ENCODE measurements around the gene INPP5A. TPM values are rescaled to one million over a fixed set of nuclear protein-coding genes. Genes with fewer than 3 reads are reported as not detected.

The INPP5A gene
- total RNA-seq, 4 donors from 2014 or later: 34.8 to 80.8 (median 52.8) TPM

- H3K9me3 ChIP-seq: no peaks in the 10 kb centered on the region
- no peaks in the 10 kb centered on the region for H3K36me3 ChIP-seq
- intact Hi-C loops (cut with DNase I; ENCODE audit: low total_unique reads): no loop called here
- WGBS, 2 donors (ENCODE audit: low coverage in 1 of 2): 79% methylated on average over 16 of the region's 16 CpGs; no CpG with 5 or more reads in 1 of the 2 donors
- TF ChIP-seq CTCF (IDR thresholded peaks at IDR 0.05): no peak
- TF ChIP-seq POLR2AphosphoS5 (IDR thresholded peaks at IDR 0.05): no peak
- TF ChIP-seq EP300 (IDR thresholded peaks at IDR 0.05; ENCODE audit: low read depth): no peak
- TF ChIP-seq POLR2A (IDR thresholded peaks at IDR 0.05): no peak
- in situ Hi-C loops (cut with MboI; ENCODE audit: low pct_ligation_motif_present in 1 of 4, low pct_unique_long_range_greater_than_20kb in 1 of 4, low sequenced_read_pairs in 3 of 4): no loop called here
- no peak overlapping the region for H3K27ac ChIP-seq
- DNase-seq: no peak
- H3K4me3 ChIP-seq: no peak overlapping the region
- H3K27me3 ChIP-seq: no peaks in the 10 kb centered on the region
- H3K4me1 ChIP-seq: no peaks in the 10 kb centered on the region
These were observed 265.2 kb downstream of the INPP5A start for GRCh38 chr10:132802694-132803320.

GRCh38 chr10:132803416-132804210, 266.0 kb downstream of the INPP5A start:
- DNase-seq: no peak
- in situ Hi-C loops (cut with MboI; ENCODE audit: low pct_ligation_motif_present in 1 of 4, low pct_unique_long_range_greater_than_20kb in 1 of 4, low sequenced_read_pairs in 3 of 4) (no loop called here), intact Hi-C loops (cut with DNase I; ENCODE audit: low total_unique reads) (no loop called here)
- Histone ChIP-seq H3K27ac (no peak overlapping the region), H3K4me1 (no peaks in the 10 kb centered on the region), H3K27me3 (no peaks in the 10 kb centered on the region), H3K36me3 (no peaks in the 10 kb centered on the region), H3K4me3 (no peak overlapping the region), H3K9me3 (no peaks in the 10 kb centered on the region)
- 76% methylated on average over 27 of the region's 34 CpGs; no CpG with 5 or more reads in 1 of the 2 donors for WGBS, 2 donors (ENCODE audit: low coverage in 1 of 2)
- TF ChIP-seq EP300 (IDR thresholded peaks at IDR 0.05; ENCODE audit: low read depth) (no peak), CTCF (IDR thresholded peaks at IDR 0.05) (no peak), POLR2AphosphoS5 (IDR thresholded peaks at IDR 0.05) (no peak), POLR2A (IDR thresholded peaks at IDR 0.05) (no peak)

GRCh38 chr10:132804287-132804686, 266.7 kb downstream of the INPP5A start:
- Histone ChIP-seq H3K4me3 (no peak overlapping the region), H3K27me3 (no peaks in the 10 kb centered on the region), H3K36me3 (no peaks in the 10 kb centered on the region), H3K4me1 (no peaks in the 10 kb centered on the region), H3K9me3 (no peaks in the 10 kb centered on the region), H3K27ac (no peak overlapping the region)
- no peak for DNase-seq
- intact Hi-C loops (cut with DNase I; ENCODE audit: low total_unique reads): no loop called here
- 85 to 86% methylated on average over 7 to 11 of the region's 11 CpGs for WGBS, 2 donors (ENCODE audit: low coverage in 1 of 2)
- TF ChIP-seq CTCF (IDR thresholded peaks at IDR 0.05) (no peak), POLR2A (IDR thresholded peaks at IDR 0.05) (no peak)
- in situ Hi-C loops (cut with MboI; ENCODE audit: low pct_ligation_motif_present in 1 of 4, low pct_unique_long_range_greater_than_20kb in 1 of 4, low sequenced_read_pairs in 3 of 4): no loop called here

GRCh38 chr10:132804785-132805426, 267.3 kb downstream of the INPP5A start:
- intact Hi-C loops (cut with DNase I; ENCODE audit: low total_unique reads) (no loop called here), in situ Hi-C loops (cut with MboI; ENCODE audit: low pct_ligation_motif_present in 1 of 4, low pct_unique_long_range_greater_than_20kb in 1 of 4, low sequenced_read_pairs in 3 of 4) (no loop called here)
- H3K27me3 ChIP-seq: no peaks in the 10 kb centered on the region
- H3K36me3 ChIP-seq: no peaks in the 10 kb centered on the region
- TF ChIP-seq CTCF (IDR thresholded peaks at IDR 0.05) (no peak), POLR2AphosphoS5 (IDR thresholded peaks at IDR 0.05) (no peak), EP300 (IDR thresholded peaks at IDR 0.05; ENCODE audit: low read depth) (no peak), POLR2A (IDR thresholded peaks at IDR 0.05) (no peak)
- DNase-seq: no peak
- no peaks in the 10 kb centered on the region for H3K9me3 ChIP-seq
- no peak overlapping the region for H3K27ac ChIP-seq
- H3K4me3 ChIP-seq: no peak overlapping the region
- 70 to 76% methylated on average over 7 to 19 of the region's 23 CpGs for WGBS, 2 donors (ENCODE audit: low coverage in 1 of 2)
- H3K4me1 ChIP-seq: no peaks in the 10 kb centered on the region

Measured in transverse colon (tissue), 4 donors.